Measurements from ENCODE around the gene ROCK2. TPM values are rescaled to one million over a fixed set of nuclear protein-coding genes. Genes with fewer than 3 reads are reported as not detected.

ROCK2 gene
- total and polyA plus RNA-seq, 2 of the 8 experiments (the other 6 are each of a cell fraction or from before 2014, with no cell fraction given), result 2.7 to 29.0 TPM

GRCh38 chr2:11280713-11281112 lies 63.7 kb downstream of the ROCK2 start:
- TF ChIP-seq POLR2AphosphoS5 (IDR thresholded peaks at IDR 0.05; ENCODE audit: low read depth, low read length) (no peak), FOSL1 (IDR thresholded peaks at IDR 0.05; ENCODE audit: insufficient read depth, low read depth, low read length) (no peak), POU5F1 (IDR thresholded peaks at IDR 0.05; ENCODE audit: low read depth, low read length) (no peak), CBX8 (IDR thresholded peaks at IDR 0.05; ENCODE audit: borderline replicate concordance, low read depth, low read length) (no peak), BRCA1 (IDR thresholded peaks at IDR 0.05; ENCODE audit: low read depth, low read length) (no peak), SP2 (IDR thresholded peaks at IDR 0.05; ENCODE audit: low read length) (no peak), EGR1 (IDR thresholded peaks at IDR 0.05; ENCODE audit: borderline replicate concordance, low read depth, low read length) (no peak), CEBPB (IDR thresholded peaks at IDR 0.05; ENCODE audit: low read depth, low read length) (no peak), KDM5A (IDR thresholded peaks at IDR 0.05; ENCODE audit: low read length) (no peak), KDM4A (IDR thresholded peaks at IDR 0.05; ENCODE audit: low read depth, low read length, severe bottlenecking) (no peak)
- no peaks in the 10 kb centered on the region for H3K27me3 ChIP-seq (replicated peaks in 1 of 4; ENCODE audit: control insufficient read depth in 3 of 4, extremely low read depth in 1 of 4, insufficient read depth in 3 of 4, low read length in 3 of 4)
- no peaks in the 10 kb centered on the region for H4K20me1 ChIP-seq (replicated peaks in 1 of 2; ENCODE audit: control insufficient read depth in 1 of 2, insufficient read depth in 2 of 2, low read length in 2 of 2)
- peaks cover 0 to 2% of the 10 kb centered on the region in 2 experiments; a peak in 1 of 4 replicates for H3K79me2 ChIP-seq (ENCODE audit: control insufficient read depth in 1 of 2, insufficient read depth in 2 of 2, low read length in 2 of 2)
- H3K36me3 ChIP-seq (ENCODE audit: control insufficient read depth in 2 of 4, insufficient read depth in 4 of 4, low read length in 3 of 4), result peaks cover 0 to 10% (median 6%) of the 10 kb centered on the region in 4 experiments; a peak in 5 of 8 replicates
- no peak overlapping the region for H3K14ac ChIP-seq (ENCODE audit: insufficient read length)
- POLR2A ChIA-PET (ENCODE audit: partially characterized antibody), result no interaction called here
- H4K5ac ChIP-seq (ENCODE audit: insufficient read length, low read depth, low read length), result no peak overlapping the region
- no peak overlapping the region for H3K4me2 ChIP-seq (ENCODE audit: insufficient read depth in 1 of 2, low read depth in 2 of 2, low read length in 2 of 2)
- H2BK12ac ChIP-seq (ENCODE audit: low read depth, low read length), result no peak overlapping the region
- no peak overlapping the region for H3K9ac ChIP-seq (replicated peaks in 1 of 4; ENCODE audit: extremely low read depth in 1 of 4, low read depth in 3 of 4, low read length in 3 of 4)
- H3K56ac ChIP-seq (replicated peaks; ENCODE audit: insufficient read length, low read depth, low read length), result no peak overlapping the region
- DNase-seq (ENCODE audit: low read depth in 1 of 2, low spot score in 2 of 2), result no peak
- H2BK20ac ChIP-seq (ENCODE audit: low read length), result no peak overlapping the region
- H4K8ac ChIP-seq (ENCODE audit: extremely low read depth, insufficient read depth, low read length), result no peak overlapping the region
- H2BK5ac ChIP-seq (ENCODE audit: low read depth, low read length), result no peak overlapping the region
- H2AK5ac ChIP-seq (ENCODE audit: low read depth, low read length), result no peak overlapping the region
- no peaks in the 10 kb centered on the region for H3K4me1 ChIP-seq (replicated peaks in 1 of 4; ENCODE audit: control insufficient read depth in 3 of 4, insufficient read depth in 4 of 4, low read length in 3 of 4)
- H4K91ac ChIP-seq (replicated peaks; ENCODE audit: insufficient read length, low read length), result no peak overlapping the region
- H3K9me3 ChIP-seq (ENCODE audit: insufficient read depth in 2 of 2, low read depth in 1 of 2, low read length in 1 of 2), result peaks cover 3 to 7% of the 10 kb centered on the region in 2 experiments; a peak in 2 of 4 replicates
- H3K18ac ChIP-seq (ENCODE audit: extremely low read depth, low read length), result no peak overlapping the region
- H2AFZ ChIP-seq (ENCODE audit: low read length), result no peak overlapping the region
- no peaks in the 10 kb centered on the region for H3K23me2 ChIP-seq (ENCODE audit: low read depth, low read length)
- H2BK120ac ChIP-seq (replicated peaks; ENCODE audit: low read depth, low read length), result no peak overlapping the region
- no peak for FAIRE-seq
- no peaks in the 10 kb centered on the region for H3K79me1 ChIP-seq (ENCODE audit: low read depth, low read length)
- H3K23ac ChIP-seq (ENCODE audit: insufficient read length), result no peak overlapping the region
- CTCF ChIA-PET (ENCODE audit: partially characterized antibody), result interaction anchor here (0.5 kb wide), 1 partner anchor 1082 kb away, joined by 3 read pairs; no protein-coding TSS in a partner anchor
- no peak overlapping the region for H3K4ac ChIP-seq (replicated peaks; ENCODE audit: insufficient read length, low read depth, low read length)
- whole genome bisulfite sequencing, 2 experiments (ENCODE audit: extremely low coverage in 1 of 2, insufficient coverage in 1 of 2, insufficient read length in 1 of 2, insufficient replicate concordance in 2 of 2, low coverage in 1 of 2, low lambda C conversion rate in 2 of 2, missing lambda C conversion rate in 1 of 2), result 88% methylated on average over 3 of the region's 3 CpGs; no CpG with 5 or more reads in 1 of the 2 experiments
- no peak overlapping the region for H3K4me3 ChIP-seq (ENCODE audit: extremely low read depth in 1 of 4, insufficient read depth in 2 of 4, low read depth in 3 of 4, low read length in 4 of 4)
- no peak overlapping the region for H2BK15ac ChIP-seq (ENCODE audit: low read length)
- no peak overlapping the region for H3K27ac ChIP-seq (ENCODE audit: low read depth, low read length)

Measured in H1 (cell line).